ENCODE data around the gene IL11RA. TPM values are rescaled to one million over a fixed set of nuclear protein-coding genes. Genes with fewer than 3 reads are reported as not detected.

The IL11RA gene
- total and polyA plus RNA-seq, 10 of the 15 experiments (the other 5 are each of a cell fraction or from before 2014, with no cell fraction given), result 0.32 to 5.8 (median 2.2) TPM

DNA sequence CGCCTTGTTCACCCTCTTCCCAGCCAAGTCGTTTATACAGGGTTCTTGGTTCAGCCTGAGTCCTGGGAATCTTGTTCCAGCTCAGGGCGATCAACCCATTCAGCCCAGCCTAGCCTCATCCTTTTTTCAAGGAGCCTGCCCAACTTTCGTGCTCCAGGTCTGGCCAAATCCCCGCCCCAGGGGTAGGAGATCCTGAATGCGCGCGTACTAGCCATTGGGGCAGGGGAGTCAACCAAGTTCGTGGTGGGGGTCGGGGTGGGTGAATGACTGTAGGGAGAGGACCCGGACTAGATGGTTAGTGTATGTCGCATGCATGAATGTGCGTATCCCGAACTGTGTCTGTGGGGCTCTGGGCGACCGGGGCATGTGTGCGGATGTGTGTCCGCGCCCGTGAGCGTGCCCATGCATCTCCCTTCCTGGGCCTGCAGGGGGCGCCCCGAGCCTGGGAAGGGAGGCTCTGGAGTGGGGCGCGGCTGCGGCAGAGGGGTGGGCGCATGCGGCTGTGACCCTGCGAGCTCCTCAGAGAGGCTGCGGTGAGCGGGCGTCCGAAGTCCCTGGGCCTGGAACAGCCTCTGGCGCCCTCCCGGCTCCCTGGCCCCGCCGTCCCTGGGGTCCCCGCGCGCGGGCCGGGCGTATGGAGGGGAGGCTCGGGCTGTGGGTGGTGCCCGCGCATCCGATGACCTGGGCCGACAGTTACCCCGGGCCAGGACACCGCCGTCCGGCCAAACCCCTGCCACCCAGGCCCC, 49.2 kb downstream of the IL11RA start (continued):
- no peak for TF ChIP-seq KLF5 (IDR thresholded peaks at IDR 0.05; ENCODE audit: partially characterized antibody)
- no peak for TF ChIP-seq EED (IDR thresholded peaks at IDR 0.05; ENCODE audit: low read depth)
- no peak for TF ChIP-seq TAF1 (IDR thresholded peaks at IDR 0.05; ENCODE audit: borderline replicate concordance, low read depth, low read length)
- no peak for TF ChIP-seq PKNOX1 (IDR thresholded peaks at IDR 0.05)
- TF ChIP-seq STAT1 (conservative IDR thresholded peaks at IDR 0.05), result no peak
- no peak for TF ChIP-seq ZBED1 (IDR thresholded peaks at IDR 0.05; ENCODE audit: borderline replicate concordance)
- no peak for TF ChIP-seq CREM (IDR thresholded peaks at IDR 0.05; ENCODE audit: low read depth)
- no peak for TF ChIP-seq CHD1 (IDR thresholded peaks at IDR 0.05; ENCODE audit: low read depth, low read length)
- no peak for TF ChIP-seq REST (IDR thresholded peaks at IDR 0.05; ENCODE audit: low read depth, low read length)
- TF ChIP-seq, protein P1, sequence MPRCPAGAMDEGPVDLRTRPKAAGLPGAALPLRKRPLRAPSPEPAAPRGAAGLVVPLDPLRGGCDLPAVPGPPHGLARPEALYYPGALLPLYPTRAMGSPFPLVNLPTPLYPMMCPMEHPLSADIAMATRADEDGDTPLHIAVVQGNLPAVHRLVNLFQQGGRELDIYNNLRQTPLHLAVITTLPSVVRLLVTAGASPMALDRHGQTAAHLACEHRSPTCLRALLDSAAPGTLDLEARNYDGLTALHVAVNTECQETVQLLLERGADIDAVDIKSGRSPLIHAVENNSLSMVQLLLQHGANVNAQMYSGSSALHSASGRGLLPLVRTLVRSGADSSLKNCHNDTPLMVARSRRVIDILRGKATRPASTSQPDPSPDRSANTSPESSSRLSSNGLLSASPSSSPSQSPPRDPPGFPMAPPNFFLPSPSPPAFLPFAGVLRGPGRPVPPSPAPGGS (IDR thresholded peaks at IDR 0.05; ENCODE audit: borderline replicate concordance, insufficient read depth, low read depth, low read length, poor library complexity, severe bottlenecking), result no peak
- TF ChIP-seq, protein P2, sequence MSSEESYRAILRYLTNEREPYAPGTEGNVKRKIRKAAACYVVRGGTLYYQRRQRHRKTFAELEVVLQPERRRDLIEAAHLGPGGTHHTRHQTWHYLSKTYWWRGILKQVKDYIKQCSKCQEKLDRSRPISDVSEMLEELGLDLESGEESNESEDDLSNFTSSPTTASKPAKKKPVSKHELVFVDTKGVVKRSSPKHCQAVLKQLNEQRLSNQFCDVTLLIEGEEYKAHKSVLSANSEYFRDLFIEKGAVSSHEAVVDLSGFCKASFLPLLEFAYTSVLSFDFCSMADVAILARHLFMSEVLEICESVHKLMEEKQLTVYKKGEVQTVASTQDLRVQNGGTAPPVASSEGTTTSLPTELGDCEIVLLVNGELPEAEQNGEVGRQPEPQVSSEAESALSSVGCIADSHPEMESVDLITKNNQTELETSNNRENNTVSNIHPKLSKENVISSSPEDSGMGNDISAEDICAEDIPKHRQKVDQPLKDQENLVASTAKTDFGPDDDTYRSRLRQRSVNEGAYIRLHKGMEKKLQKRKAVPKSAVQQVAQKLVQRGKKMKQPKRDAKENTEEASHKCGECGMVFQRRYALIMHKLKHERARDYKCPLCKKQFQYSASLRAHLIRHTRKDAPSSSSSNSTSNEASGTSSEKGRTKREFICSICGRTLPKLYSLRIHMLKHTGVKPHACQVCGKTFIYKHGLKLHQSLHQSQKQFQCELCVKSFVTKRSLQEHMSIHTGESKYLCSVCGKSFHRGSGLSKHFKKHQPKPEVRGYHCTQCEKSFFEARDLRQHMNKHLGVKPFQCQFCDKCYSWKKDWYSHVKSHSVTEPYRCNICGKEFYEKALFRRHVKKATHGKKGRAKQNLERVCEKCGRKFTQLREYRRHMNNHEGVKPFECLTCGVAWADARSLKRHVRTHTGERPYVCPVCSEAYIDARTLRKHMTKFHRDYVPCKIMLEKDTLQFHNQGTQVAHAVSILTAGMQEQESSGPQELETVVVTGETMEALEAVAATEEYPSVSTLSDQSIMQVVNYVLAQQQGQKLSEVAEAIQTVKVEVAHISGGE (CRISPR knock-in tag; IDR thresholded peaks at IDR 0.05), result no peak
- no peak for TF ChIP-seq JUNB (IDR thresholded peaks at IDR 0.05)
- peak in 1 of 2 experiments; percentile 43; a peak in 1 of 4 replicates for TF ChIP-seq BHLHE40 (IDR thresholded peaks at IDR 0.05; ENCODE audit: borderline replicate concordance in 1 of 2, low read depth in 2 of 2, low read length in 1 of 2)
- TF ChIP-seq, protein P3, sequence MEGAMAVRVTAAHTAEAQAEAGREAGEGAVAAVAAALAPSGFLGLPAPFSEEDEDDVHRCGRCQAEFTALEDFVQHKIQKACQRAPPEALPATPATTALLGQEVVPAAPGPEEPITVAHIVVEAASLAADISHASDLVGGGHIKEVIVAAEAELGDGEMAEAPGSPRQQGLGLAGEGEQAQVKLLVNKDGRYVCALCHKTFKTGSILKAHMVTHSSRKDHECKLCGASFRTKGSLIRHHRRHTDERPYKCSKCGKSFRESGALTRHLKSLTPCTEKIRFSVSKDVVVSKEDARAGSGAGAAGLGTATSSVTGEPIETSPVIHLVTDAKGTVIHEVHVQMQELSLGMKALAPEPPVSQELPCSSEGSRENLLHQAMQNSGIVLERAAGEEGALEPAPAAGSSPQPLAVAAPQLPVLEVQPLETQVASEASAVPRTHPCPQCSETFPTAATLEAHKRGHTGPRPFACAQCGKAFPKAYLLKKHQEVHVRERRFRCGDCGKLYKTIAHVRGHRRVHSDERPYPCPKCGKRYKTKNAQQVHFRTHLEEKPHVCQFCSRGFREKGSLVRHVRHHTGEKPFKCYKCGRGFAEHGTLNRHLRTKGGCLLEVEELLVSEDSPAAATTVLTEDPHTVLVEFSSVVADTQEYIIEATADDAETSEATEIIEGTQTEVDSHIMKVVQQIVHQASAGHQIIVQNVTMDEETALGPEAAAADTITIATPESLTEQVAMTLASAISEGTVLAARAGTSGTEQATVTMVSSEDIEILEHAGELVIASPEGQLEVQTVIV (IDR thresholded peaks at IDR 0.05; ENCODE audit: borderline replicate concordance, partially characterized antibody), result no peak
